GM10248 (cell line): Measurements from ENCODE around the gene LDLRAD3.

Source experiments
- CTCF ChIA-PET: fragments of 300-600 bp; sonication (Branson Sonifier 250); formaldehyde crosslinking; extraction: SDS; loops from one replicate; lab custom pipeline; 2021; ENCODE audit warnings: antibody characterized with exemption; lab: Yijun Ruan, JAX
- POLR2A ChIA-PET: fragments of 350-650 bp; sonication (Branson Sonifier 250); formaldehyde crosslinking; extraction: SDS; loops from one replicate; lab custom pipeline; 2020; ENCODE audit warnings: antibody characterized with exemption; lab: Yijun Ruan, JAX
- DNase-seq: peaks from one replicate; pipeline ENCODE4 v3.0.0; 2012; ENCODE audit errors: extremely low spot score
- CTCF ChIP-seq: IDR thresholded peaks from 2 replicates; pipeline ENCODE4 v1.5.1; 2012; ENCODE audit warnings: mild to moderate bottlenecking, low read depth; ENCODE audit errors: extremely low read depth, missing control alignments, control extremely low read depth

LDLRAD3 gene

GRCh38 chr11:35937700-35938099, 6.2 kb upstream of the LDLRAD3 start:
- TF ChIP-seq CTCF: no peak
- POLR2A ChIA-PET: no interaction called here
- no peak for DNase-seq
- CTCF ChIA-PET: interaction anchor here (1.2 to 1.5 kb wide), 3 partner anchors 11 to 116 kb away, joined by 3 to 4 read pairs (median 3); no protein-coding TSS in a partner anchor

GRCh38 chr11:35938231-35938630, 5.6 kb upstream of the LDLRAD3 start:
- DNase-seq: no peak
- CTCF ChIA-PET: interaction anchor here (1.5 kb wide), 1 partner anchor 15 kb away, joined by 3 read pairs; no protein-coding TSS in a partner anchor

GRCh38 chr11:35943309-35943708, 553 bp upstream of the LDLRAD3 start:
- POLR2A ChIA-PET: no interaction called here
- CTCF ChIA-PET: no interaction called here
- no peak for DNase-seq
- TF ChIP-seq CTCF: no peak

More at GRCh38 chr11:35938231-35938630, 5.6 kb upstream of the LDLRAD3 start:
- no peak for TF ChIP-seq CTCF
- POLR2A ChIA-PET: no interaction called here

- POLR2A ChIA-PET: no interaction called here
- no peak for DNase-seq
- TF ChIP-seq CTCF: no peak
- CTCF ChIA-PET: no interaction called here
Observed at GRCh38 chr11:35944503-35945136, 758 bp downstream of the LDLRAD3 start.

GRCh38 chr11:35945137-35945518, 1.3 kb downstream of the LDLRAD3 start:
- ChIA-PET CTCF (no interaction called here), POLR2A (no interaction called here)
- no peak for DNase-seq
- TF ChIP-seq CTCF: no peak

- TF ChIP-seq CTCF: no peak
- DNase-seq: no peak
- ChIA-PET CTCF (no interaction called here), POLR2A (no interaction called here)
Observed at GRCh38 chr11:35946766-35947165, 2.9 kb downstream of the LDLRAD3 start.

- ChIA-PET CTCF (interaction anchor here (1.1 to 1.7 kb wide), 2 partner anchors 10 to 125 kb away, joined by 3 to 4 read pairs; no protein-coding TSS in a partner anchor), POLR2A (no interaction called here)
- no peak for TF ChIP-seq CTCF
- DNase-seq: no peak
Observed at GRCh38 chr11:35947437-35947836, 3.6 kb downstream of the LDLRAD3 start.
